Measurements from ENCODE around the gene TMEM187.
A peak's percentile ranks its signal among the peaks of the same experiment; 100 is the strongest.

Gene TMEM187

DNA sequence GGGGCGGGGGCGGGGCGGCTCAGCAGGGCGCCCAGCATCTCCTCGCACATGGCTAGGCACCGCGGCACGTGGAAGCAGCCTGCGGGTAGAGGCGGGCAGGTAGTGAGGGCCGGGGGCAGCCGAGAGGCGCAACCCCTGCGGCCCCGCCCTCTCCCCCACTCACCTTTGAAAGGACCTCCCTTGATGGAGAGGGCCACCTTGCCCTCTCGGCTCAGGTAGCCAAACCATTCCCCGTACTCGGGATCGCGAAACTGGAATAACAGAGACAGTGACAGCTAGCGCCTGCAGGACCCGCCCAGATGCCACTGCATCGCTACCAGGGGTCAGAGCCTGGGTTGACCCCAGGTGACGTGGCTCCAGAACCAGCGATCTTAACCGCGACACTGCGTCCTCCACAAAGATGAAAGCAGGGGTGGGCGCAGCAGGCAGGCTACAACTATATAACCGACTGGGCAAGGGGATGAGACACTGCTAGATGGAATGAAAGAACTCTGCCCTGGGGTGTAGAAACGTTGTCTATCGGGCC lies 37.2 kb upstream of the TMEM187 start:
- no peak for DNase-seq

DNA sequence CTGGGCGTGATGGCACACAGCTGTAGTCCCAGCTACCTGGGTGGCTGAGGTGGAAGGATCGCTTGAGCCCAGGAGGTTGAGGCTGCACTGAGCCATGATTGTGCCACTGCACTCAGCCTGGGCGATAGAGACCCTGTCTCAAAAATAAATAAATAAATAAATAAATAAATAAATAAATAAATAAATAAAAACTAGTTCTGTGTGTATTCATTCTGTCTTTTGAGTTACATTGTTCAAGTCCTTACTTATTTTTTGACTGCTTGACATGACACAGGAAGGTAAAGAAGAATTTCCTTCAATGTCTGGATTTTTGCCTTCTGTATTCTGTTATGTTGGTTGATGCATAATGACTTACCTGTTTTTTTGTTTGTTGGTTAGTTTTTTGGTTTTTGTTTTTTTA lies 35.5 kb upstream of the TMEM187 start:
- DNase-seq, result no peak

DNA sequence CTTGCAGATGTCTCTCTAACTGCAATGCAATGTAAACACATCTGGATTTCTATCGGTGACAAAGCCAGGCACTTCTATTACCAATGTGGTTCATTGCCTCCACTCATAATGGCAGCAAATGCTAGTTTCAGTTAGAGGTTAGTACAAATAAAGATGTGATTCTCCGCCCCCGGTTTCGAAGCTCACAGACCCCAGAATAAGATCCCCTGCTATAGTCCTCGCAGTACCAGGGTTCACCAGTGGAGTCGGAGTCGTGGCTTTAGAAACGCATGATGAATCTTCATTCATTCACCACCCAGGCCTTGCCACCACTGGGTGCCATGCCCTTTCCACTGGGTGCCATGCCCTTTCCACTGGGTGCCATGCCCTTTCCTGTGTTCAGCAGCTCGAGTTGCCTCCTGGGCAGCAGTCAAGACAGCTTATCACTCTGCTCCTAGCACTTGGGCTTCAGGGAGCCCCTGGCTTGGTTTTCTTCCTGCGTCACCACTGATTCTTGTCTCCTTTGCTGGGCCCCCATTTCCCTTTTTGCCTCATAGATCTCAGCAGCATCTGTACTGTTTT lies 34.2 kb upstream of the TMEM187 start:
- no peak for DNase-seq

DNA sequence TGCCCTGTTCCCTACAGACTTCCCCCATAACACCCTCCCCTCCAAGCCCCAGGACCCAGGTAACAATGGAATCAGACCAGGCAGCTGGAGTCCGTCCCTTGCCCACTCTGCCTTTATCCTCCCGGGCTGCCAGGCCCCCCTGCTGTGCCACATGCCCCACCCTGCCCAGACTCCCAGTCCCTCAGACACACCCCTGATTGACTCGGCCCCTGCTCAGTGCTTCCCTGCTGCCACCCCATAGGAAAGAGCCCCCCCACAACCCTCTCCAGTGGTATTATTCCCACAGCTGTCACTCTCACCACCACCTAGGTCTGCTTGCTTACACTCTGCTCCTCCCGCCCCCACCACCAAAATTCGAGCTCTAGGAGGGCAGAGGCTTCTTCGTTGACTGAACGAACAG lies 33.0 kb upstream of the TMEM187 start:
- DNase-seq, result no peak

DNA sequence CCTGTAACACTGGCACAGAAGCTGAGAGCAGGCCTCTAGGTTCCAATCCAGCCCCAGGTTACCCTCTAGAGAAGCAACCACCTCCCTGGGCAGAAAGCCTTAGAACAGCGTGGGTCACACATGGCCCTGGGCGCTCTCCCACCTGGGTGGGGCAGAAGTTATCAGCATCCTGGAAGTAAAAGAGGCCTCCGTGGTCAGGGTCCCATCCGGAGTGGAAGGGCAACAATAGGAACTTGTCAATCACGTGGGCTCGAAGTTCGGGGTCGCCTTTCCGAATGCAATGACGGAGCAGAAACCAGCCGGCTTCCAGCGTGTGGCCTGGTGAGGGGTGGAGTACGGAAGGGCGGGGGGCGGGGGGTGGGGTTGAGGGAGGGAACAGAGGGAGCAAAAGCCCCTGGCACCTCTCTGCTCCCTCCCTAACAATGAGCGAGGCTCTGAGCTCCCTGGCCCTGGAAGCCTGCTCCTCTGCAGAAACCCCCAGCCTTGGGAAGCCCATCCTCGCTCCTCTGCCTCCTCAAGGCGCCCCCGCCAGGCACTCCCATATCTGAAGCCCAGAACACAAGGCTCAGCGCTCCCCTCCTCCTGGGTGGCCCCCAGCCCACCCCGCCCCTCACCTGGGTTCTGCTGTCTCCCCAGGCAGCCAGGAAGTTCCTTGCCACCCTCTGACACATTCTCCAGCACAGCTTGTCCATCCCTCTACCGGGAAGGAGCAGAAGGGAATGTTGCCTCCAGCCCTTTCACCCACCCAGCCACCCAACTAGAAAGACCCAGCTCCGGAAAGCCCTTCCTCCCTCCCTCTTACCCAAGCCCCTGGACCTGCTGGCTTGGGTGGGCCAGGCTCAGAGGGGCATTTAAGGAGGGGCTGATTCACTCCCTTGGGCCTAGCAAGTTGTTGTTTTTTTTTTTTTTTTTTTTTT lies 31.0 kb upstream of the TMEM187 start:
- no peak for DNase-seq

DNA sequence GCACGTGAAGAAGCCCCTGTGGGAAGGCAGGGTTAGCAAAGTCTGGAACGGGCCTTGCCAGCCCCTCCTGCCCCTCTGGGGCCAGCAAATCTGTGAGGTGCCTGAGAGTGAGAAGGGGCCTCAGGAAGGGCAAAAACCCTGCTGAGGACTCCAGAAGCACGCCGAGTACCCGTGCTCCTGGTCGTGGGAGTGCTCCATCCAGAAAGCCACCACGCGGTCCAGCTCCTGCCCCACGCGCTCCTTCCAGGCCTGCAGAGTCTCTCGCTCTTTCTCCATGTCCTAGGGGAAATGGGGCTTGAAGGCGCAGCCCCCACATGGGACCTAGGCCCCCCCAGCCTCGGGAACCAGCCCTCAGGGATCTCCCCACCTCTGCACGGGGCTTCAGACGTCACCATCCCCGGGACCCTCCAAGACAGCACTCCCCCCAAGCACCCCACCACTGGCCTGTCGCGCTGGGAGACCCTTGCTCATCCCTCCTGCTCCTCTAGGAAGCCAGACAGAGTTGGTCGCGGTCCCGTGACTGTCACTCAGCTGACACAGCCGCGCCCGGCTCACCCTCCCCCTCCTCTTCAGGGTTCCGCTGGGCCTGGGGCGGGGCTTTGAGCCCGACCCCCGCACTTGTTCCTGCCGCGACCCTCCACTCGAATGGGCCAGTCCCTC lies 28.3 kb upstream of the TMEM187 start, which contains the start of gene RENBP:
TSS of gene RENBP (minus strand) at position 504 of the 660 bp plus-strand sequence. CDS start at position 471, 33 bp downstream.
- no peak for DNase-seq

DNA sequence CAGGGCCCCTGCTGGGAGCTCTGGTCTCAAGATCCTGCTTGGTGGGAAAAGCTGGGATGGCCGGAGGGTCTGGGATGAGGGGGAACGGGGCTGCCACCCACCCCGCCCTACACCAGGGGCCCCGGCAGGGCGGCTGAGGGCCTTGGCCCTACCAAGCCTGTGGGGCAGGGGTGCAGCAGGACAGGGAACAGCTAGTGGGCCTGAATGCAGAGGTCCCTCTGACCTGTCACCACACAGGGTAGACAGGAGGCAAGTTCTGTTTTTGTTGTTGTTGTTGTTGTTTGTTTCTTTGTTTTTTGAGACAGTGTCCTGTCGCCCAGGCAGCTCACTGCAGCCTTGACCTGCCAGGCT lies 27.8 kb upstream of the TMEM187 start:
- DNase-seq, result no peak

DNA sequence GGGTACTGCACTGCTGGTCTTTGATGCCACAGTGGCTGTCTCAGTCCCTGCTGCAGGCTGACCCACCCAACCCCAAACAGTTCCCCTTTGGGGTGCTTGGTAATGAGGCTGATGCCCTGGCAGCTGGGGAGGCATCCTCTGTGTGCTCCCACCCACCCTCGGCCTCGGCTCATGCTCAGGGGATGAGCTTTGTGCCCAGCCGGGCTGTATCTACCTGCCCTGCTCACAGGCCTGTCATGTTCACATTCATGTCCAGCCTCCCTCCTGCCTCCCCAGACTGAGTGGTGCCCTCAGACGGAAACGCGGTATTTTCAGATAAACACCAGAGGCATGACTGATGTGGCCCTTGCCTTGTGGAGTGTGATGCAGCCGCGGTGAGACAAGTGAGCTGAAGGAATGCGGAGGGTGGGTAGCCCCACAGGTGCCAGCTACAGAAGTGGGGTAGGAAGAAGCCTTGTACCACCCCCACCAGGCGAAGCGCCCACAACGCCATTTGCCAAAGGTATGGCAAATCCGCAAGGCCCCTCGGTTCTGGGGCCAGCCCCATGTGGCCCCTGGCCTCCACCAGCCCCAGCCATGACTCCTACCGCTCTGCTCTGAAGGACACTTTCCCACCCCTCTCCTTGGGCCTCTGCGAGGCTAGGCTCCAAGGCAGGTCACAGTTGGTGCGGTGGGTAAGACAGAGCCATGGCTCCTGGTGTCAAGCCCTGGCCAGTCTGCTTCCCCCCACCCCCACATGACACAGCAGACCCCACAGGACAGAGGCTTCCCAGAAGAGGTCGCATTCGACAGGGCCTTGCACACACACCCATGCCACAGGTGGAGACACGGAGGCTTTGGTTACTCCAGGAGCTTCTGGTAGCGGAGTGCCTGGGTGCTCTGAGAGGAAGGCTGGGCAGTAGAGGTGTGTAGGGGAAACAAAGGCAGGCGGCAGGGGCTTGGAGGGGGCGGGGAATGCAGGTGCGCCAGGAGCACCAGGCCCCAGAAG lies 26.3 kb upstream of the TMEM187 start:
- no peak for DNase-seq

DNA sequence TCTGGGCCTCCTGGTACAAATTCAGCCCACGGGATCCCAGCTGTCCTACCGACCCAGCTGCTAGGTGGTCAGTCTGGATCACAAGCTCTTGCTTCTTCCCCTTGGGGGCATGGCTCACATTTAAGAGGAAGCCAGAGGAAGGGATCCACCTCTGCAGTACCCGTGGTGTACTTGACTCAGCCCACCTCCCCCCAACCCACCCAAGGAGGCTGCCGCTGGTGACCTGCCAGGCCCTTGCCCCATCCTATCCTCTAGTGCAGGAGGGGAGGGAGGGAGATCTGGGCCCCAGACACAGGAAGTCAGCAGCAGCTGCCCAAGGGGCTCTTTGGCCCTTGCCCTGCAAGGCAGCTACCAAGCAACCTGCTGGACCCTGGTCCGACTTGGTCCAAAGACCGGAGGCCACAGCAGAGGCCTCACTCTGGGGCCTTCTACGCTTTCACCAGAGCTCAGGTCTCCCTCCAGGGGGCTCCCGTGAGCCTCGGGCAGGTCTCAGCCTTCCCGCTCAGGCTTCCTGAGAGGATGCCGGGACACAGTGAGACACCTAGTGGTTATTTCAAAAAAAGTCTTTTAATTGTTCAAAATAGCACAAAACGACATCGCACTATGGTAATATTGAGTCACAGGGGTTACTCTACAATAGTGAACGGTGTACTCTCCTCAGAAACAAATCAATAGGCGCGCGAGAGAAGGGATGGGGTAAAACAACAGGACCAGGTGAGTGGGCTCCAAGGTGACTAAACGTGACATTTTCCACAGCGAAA lies 25.4 kb upstream of the TMEM187 start:
- peak; percentile 12 for DNase-seq

DNA sequence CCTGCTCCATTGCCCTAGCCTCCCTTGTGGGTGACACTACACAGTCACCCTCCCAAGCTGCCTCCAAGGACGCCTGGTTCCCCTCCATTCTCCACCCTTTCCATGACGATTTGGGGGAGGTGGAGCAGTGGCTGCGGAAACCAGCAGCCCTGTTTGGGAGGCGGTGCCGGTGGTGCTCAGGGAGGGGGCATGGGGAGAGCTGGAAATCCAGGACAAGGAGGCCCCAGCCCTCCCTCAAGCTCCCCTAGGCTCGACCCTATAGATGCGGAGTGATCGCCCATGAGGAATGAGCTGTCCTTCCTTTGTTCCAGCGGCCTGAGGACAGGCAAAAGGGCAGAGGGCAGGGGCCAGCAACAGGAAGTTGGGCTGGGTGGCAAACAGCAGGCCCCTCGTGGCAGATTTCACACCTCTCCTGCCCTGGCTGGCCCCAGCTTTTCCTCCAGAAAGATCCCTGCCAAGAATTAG lies 24.5 kb upstream of the TMEM187 start:
- DNase-seq, result no peak

DNA sequence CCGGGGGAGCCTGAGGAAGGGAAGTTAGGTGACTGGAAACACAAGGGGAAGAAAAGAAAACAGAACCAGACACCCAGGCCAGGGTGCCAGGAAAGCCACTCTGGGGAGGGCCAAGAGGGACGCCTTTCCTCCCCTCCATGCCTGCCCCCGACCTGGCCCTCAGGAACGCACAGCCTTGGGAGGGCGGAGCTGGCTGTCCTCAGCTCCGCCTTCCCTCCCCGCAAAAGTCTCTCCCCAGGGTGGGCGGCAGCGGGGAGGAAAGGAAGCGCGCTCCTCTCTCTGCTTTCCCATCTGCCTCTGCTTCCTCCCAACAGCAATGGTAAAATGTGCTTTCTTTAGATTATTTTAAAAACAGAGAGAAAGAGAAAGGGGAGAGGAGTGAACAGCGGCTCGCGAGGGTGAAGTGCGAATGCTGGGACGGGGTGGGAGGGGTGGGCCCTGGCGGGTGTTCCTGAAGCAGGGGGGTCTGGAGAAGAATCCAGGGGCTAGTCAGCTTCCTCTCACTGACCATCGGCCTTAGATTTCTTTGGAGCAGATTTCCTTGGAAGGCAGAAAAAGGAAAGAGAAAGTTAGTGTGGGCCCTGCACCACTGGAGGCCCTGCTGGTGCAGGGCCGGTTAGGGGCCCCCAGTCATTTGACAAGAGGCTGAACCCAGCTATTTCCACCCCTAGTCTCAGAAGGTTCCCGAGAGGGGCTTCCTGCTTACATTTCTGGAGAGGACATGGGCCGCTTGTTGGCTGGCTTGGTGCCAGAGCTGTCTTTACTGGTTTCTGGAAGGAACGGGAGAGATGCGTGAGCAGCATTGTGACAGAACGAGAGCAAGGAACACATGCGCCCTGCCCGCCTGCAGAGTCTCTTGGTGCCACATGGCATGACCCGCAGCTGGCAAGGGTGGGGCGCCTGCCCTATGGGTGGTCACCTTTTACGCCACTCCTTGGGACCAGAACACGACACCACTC lies 23.4 kb upstream of the TMEM187 start:
- DNase-seq, result no peak

DNA sequence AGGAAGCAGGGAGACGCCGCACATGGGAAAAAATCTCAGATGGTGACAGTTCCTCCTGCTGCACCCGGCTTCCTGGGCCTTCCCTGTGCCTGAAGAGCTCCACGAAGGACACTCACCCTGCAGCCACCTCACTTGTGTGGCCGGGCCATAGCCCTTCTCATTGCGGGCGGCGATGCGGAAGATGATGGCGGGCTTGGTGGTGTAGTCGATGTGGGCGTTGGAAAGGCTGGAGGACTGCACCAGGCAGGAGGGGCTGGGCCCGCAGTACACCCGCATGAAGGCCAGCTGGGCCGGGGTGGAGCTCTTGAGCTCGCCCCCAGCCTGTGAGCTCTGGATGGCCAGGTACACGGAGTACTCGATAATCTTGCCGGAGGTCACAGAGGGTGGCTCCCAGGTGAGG lies 22.4 kb upstream of the TMEM187 start:
- DNase-seq, result no peak

DNA sequence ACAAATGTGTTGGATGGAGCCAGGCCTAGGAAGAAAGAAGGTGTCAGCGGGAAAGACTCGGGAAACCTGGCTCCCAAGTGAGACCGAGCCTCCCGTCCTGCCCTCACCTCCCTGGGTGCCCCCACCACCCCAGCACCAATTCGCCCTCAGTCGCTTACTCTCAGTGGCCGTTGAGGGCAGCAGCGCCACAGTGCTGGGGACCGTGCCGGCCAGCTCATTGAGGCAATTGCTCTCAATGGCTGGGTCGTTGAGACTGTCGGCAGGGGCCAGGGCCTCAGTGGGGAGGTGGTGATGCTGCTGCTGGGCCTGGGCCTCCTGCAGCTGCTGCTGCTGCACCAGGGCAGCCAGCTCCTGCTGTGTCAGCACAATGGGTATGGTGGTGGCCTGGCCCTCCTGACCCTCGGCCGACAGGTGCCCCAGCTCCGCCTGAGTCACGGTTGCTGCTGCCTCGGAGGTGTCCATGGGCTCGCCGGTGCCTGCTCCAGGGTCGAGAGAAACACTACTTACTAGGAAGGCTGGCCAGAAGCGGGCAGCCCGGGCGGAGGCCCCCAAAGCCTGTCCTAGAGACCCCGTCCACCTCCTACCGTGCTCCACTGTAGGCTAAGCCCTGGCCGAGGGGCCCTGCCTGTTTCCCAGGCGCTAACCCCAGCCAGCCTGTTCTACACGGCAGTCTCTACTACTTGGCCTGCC lies 20.7 kb upstream of the TMEM187 start:
- DNase-seq, result no peak

DNA sequence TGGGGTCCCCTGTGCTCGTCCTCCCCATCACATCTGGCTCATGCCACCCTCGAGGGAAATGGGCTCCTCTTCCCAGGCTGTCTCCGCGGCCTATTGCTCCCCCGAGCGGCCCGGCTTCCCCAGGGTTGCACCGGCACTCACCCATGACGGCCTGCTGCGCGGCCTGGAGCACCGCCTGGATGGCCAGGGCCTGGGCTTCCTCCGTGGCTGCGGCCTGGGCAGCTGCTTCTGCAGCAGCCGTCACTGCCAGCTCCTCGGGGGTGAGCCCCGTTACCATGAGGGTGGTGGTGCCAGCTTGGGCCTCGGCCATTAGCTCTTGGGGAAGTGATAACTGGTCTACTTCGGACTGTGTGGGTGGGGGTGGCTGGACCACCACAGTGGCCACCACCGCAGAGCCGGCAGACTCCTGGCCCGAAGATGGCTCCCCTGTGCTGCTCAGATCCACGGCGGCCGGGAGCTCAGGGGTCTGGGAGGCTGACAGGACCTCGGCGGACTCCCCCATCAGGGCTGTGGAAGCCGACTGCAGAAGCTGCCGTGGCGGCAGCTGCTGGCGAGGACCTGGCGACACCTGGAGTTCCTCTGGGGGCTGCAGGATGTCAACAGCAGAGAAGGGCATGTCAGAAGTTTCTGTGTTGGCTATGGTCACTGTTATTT lies 20.1 kb upstream of the TMEM187 start:
- DNase-seq, result no peak

DNA sequence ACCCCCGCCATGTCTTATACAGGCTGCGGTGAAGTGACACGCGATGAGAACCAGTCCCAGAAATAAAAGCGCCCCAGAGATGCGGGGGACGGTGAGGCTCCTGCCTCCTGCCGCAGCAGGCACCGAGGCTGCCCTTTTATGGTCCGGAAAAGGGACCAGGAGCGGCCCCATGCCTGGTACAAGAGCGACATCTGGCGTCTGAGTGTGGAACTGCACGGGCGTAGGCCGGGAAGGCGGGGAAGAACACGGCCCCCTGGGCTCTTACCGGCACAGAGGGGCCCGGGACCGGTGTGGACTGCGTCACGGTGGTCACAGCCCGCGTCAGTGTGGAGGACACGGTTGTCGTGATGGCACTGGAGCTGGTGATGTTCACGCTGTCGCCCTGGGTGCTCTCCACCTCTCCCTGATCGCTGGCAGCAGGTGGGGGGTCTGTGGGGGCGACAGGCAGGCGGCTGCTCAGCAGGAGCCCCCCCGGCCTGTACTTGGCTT lies 19.2 kb upstream of the TMEM187 start:
- peak; percentile 2 for DNase-seq

DNA sequence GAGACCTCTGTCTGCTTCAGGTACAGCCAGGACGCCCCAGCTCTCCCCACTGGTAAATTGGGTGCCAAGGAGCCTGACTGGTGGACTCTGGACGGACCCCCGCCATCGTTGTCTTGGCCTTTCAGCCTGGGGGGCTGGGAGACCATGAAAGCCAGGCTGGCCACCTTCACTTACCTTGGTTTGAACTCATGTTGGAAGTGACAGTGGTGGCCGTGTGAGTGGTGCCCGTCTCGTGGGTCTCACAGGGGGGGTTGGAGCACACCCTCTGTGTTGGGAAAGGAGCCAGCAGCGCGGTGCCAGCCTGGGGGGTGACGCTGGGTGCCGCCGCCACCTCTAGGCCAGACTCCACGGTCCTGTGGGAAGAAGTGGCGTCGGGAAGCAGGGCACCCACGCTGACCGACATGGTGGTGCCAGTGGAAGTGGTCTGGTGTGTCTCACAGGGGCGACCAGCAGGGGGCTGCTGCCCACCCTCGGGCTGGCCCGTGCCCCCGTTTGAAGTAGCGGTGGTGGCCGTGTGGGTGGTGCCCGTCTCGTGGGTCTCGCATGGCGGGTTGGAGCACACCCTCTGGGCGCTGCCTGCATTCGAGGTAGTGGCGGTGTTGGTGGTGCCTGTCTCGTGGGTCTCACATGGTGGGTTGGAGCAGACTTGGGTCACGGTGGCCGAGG lies 18.5 kb upstream of the TMEM187 start:
- no peak for DNase-seq

DNA sequence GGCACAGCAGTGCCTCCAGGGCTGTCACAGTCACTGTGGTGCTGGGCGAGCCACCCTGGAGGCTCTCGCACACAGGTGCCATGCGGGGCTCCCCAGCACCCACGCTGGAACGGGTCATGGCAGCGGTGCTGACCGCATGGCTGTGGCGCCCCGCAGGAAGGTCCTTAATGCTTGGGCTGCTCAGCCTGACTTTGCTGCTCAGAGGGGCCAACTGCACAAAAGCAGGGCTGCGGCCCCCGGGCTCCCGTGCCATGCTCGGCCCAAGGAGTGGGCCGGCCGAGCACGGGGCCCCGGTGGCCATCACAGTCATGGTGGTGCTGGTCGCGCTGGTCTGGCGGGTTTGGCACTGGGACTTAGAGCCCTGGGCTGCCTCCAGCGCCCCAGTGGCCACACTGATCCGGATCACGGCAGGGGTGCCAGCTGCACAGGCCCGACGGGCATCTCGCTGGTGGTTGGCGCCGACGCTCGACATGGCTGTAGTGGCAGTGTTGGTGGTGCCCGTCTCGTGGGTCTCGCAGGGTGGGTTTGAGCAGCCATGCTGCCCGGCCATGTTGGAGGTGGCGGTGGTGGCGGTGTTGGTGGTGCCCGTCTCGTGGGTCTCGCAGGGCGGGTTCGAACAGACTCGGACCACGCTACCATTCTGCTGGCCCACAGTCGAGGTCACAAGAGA lies 17.9 kb upstream of the TMEM187 start:
- DNase-seq, result no peak

DNA sequence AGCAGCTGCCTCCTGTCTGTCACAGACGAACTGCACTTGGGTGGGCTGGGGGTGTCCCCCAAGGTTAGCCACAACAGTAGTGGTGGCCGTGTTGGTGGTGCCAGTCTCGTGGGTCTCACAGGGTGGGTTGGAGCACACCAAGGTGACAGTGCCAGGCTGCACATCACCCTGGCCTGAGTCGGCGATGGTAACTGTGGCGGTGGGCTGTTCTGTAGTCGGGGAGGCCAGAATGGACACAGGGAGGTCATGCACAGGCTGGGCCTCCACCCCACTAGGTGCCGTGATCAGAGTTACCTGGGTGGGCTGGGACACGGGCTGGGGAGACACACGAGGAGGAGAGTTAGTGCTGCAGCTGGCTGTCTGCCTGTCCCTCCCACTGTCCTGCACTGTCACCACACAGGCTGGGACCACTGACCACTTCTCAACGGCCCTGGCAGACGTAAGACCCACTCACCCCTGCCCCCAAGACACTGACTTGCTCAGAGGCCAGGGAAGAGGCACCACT lies 17.3 kb upstream of the TMEM187 start:
- no peak for DNase-seq

All from DMS79 treated with DMSO at 0.1 percent for 48 hours (cell line).